Glutamatergic neuron (in vitro differentiated cells): ENCODE results near the gene SCYGR8. TPM values are rescaled to one million over a fixed set of nuclear protein-coding genes. Genes with fewer than 3 reads are reported as not detected.
A peak's percentile ranks its signal among the peaks of the same experiment; 100 is the strongest.

Experiments
- DNase-seq: peaks from one replicate; pipeline ENCODE4 v3.0.0; 2022
- H3K27ac Mint-ChIP-seq: one replicate; pipeline ENCODE4 v1.8.0; 2020; ENCODE audit warnings: mild to moderate bottlenecking, mixed read lengths, inconsistent platforms; ENCODE audit not compliant: unreplicated experiment
- H3K27me3 Mint-ChIP-seq: one replicate; pipeline ENCODE4 v1.8.0; 2020; ENCODE audit warnings: mild to moderate bottlenecking, moderate library complexity, mixed read lengths, inconsistent platforms; ENCODE audit not compliant: unreplicated experiment
- H3K36me3 Mint-ChIP-seq: one replicate; pipeline ENCODE4 v1.8.0; 2020; ENCODE audit warnings: mild to moderate bottlenecking, mixed read lengths, inconsistent platforms; ENCODE audit not compliant: unreplicated experiment
- H3K4me1 Mint-ChIP-seq: one replicate; pipeline ENCODE4 v1.8.0; 2020; ENCODE audit warnings: mild to moderate bottlenecking, low read depth, mixed read lengths, inconsistent platforms; ENCODE audit not compliant: unreplicated experiment
- H3K4me3 Mint-ChIP-seq: one replicate; pipeline ENCODE4 v1.8.0; 2020; ENCODE audit warnings: mild to moderate bottlenecking, mixed read lengths, inconsistent platforms; ENCODE audit not compliant: unreplicated experiment
- H3K9me3 Mint-ChIP-seq: one replicate; pipeline ENCODE4 v1.8.0; 2020; ENCODE audit warnings: mild to moderate bottlenecking, moderate library complexity, mixed read lengths, inconsistent platforms; ENCODE audit not compliant: unreplicated experiment
- total RNA-seq: library from RNA; stranded (reverse); fragmentation: NEBNext Ultra II Directional; extraction: Animal tissue kit (Norgen Biotek cat#: 25700); gene quantifications from one replicate; pipeline ENCODE4 v1.2.1, GENCODE V29; 2021; ENCODE audit not compliant: unreplicated experiment
- TF ChIP-seq, protein P1 (sequence below): fragments of 200-600 bp; sonication (generic); IDR thresholded peaks from one replicate; pipeline ENCODE4 v1.5.0; 2021; ENCODE audit not compliant: partially characterized antibody, unreplicated experiment

Gene SCYGR8
- total RNA-seq, 1 donor from 2014 or later, result not detected

- DNase-seq, result no peak
- H3K27ac Mint-ChIP-seq, result no peak overlapping the region
- H3K27me3 Mint-ChIP-seq, result peaks cover 4% of the 10 kb centered on the region
- H3K4me1 Mint-ChIP-seq, result no peaks in the 10 kb centered on the region
- H3K9me3 Mint-ChIP-seq, result peaks cover 3% of the 10 kb centered on the region
- no peak overlapping the region for H3K4me3 Mint-ChIP-seq
- TF ChIP-seq, protein P1, sequence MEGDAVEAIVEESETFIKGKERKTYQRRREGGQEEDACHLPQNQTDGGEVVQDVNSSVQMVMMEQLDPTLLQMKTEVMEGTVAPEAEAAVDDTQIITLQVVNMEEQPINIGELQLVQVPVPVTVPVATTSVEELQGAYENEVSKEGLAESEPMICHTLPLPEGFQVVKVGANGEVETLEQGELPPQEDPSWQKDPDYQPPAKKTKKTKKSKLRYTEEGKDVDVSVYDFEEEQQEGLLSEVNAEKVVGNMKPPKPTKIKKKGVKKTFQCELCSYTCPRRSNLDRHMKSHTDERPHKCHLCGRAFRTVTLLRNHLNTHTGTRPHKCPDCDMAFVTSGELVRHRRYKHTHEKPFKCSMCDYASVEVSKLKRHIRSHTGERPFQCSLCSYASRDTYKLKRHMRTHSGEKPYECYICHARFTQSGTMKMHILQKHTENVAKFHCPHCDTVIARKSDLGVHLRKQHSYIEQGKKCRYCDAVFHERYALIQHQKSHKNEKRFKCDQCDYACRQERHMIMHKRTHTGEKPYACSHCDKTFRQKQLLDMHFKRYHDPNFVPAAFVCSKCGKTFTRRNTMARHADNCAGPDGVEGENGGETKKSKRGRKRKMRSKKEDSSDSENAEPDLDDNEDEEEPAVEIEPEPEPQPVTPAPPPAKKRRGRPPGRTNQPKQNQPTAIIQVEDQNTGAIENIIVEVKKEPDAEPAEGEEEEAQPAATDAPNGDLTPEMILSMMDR, result no peak
- no peaks in the 10 kb centered on the region for H3K36me3 Mint-ChIP-seq
These were observed 13.9 kb downstream of the SCYGR8 start for GRCh38 chr2:227759411-227760118.

GRCh38 chr2:227761740-227762476, 16.2 kb downstream of the SCYGR8 start:
- Mint-ChIP-seq H3K27me3 (peaks cover 4% of the 10 kb centered on the region), H3K27ac (no peak overlapping the region), H3K9me3 (peaks cover 3% of the 10 kb centered on the region), H3K36me3 (no peaks in the 10 kb centered on the region), H3K4me3 (no peak overlapping the region), H3K4me1 (no peaks in the 10 kb centered on the region)
- DNase-seq, result no peak
- TF ChIP-seq, protein P1, result no peak

GRCh38 chr2:227765788-227766372, 20.2 kb downstream of the SCYGR8 start:
- Mint-ChIP-seq H3K4me3 (no peak overlapping the region), H3K4me1 (no peaks in the 10 kb centered on the region), H3K36me3 (no peaks in the 10 kb centered on the region), H3K27ac (no peak overlapping the region), H3K27me3 (peaks cover 1% of the 10 kb centered on the region), H3K9me3 (peaks cover 2% of the 10 kb centered on the region)
- TF ChIP-seq, protein P1, result no peak
- no peak for DNase-seq

- no peaks in the 10 kb centered on the region for H3K9me3 Mint-ChIP-seq
- H3K4me3 Mint-ChIP-seq, result no peak overlapping the region
- H3K4me1 Mint-ChIP-seq, result no peaks in the 10 kb centered on the region
- DNase-seq, result peak; percentile 89
- no peaks in the 10 kb centered on the region for H3K36me3 Mint-ChIP-seq
- H3K27me3 Mint-ChIP-seq, result no peaks in the 10 kb centered on the region
- H3K27ac Mint-ChIP-seq, result no peak overlapping the region
- TF ChIP-seq, protein P1, result peak; percentile 92
These were observed 20.7 kb downstream of the SCYGR8 start for GRCh38 chr2:227766373-227766883.

GRCh38 chr2:227767830-227768229, 22.1 kb downstream of the SCYGR8 start:
- Mint-ChIP-seq H3K27ac (no peak overlapping the region), H3K9me3 (no peaks in the 10 kb centered on the region), H3K36me3 (no peaks in the 10 kb centered on the region), H3K27me3 (no peaks in the 10 kb centered on the region), H3K4me3 (no peak overlapping the region), H3K4me1 (no peaks in the 10 kb centered on the region)
- TF ChIP-seq, protein P1, result no peak
- DNase-seq, result no peak
